Astrocyte (in vitro differentiated cells and primary cell): ENCODE data around the gene PFDN4. TPM values are rescaled to one million over a fixed set of nuclear protein-coding genes. Genes with fewer than 3 reads are reported as not detected.

Experiments
- DNase-seq: peaks from one replicate; pipeline ENCODE4 v3.0.0-alpha.2; 2010; ENCODE audit warnings: low read depth
- FAIRE-seq: peaks from 2 replicates; lab custom pipeline; 2011; peaks lifted over from hg19 to GRCh38; lab: Jason Lieb, UNC
- H2AFZ ChIP-seq: 2 replicates; pipeline ENCODE4 v1.6.0; 2012; ENCODE audit warnings: low read depth, low read length, inconsistent platforms
- H3K27ac ChIP-seq: 2 replicates; pipeline ENCODE4 v1.5.1; 2011; ENCODE audit warnings: low read depth, low read length, inconsistent platforms
- H3K27me3 ChIP-seq: 2 replicates; pipeline ENCODE4 v1.6.0; 2011; ENCODE audit warnings: low read length, inconsistent platforms; ENCODE audit not compliant: insufficient read depth
- H3K36me3 ChIP-seq: 2 replicates; pipeline ENCODE4 v1.5.1; 2011; ENCODE audit warnings: low read length, inconsistent platforms; ENCODE audit not compliant: insufficient read depth
- H3K4me1 ChIP-seq: 2 replicates; pipeline ENCODE4 v1.5.1; 2011; ENCODE audit warnings: low read length, inconsistent platforms; ENCODE audit not compliant: insufficient read depth
- H3K4me2 ChIP-seq: 2 replicates; pipeline ENCODE4 v1.6.0; 2012; ENCODE audit warnings: low read length, inconsistent platforms
- H3K4me3 ChIP-seq: 2 replicates; pipeline ENCODE4 v1.5.1; 2011; ENCODE audit warnings: low read depth, mild to moderate bottlenecking, low read length, inconsistent platforms; ENCODE audit not compliant: insufficient read depth
- H3K79me2 ChIP-seq: 2 replicates; pipeline ENCODE4 v1.6.0; 2012; ENCODE audit warnings: mild to moderate bottlenecking, low read length, inconsistent platforms; ENCODE audit not compliant: insufficient read depth
- H3K9ac ChIP-seq: 2 replicates; pipeline ENCODE4 v1.6.0; 2012; ENCODE audit warnings: mild to moderate bottlenecking, low read length, inconsistent platforms
- H3K9me3 ChIP-seq: 2 replicates; pipeline ENCODE4 v1.5.1; 2012; ENCODE audit warnings: low read depth, mild to moderate bottlenecking, low read length, inconsistent platforms; ENCODE audit not compliant: insufficient read depth
- H4K20me1 ChIP-seq: 2 replicates; pipeline ENCODE4 v1.6.0; 2012; ENCODE audit warnings: low read length, inconsistent platforms; ENCODE audit not compliant: insufficient read depth
- H3K27ac Mint-ChIP-seq: one replicate; pipeline ENCODE4 v1.8.0; 2021; ENCODE audit warnings: mild to moderate bottlenecking, mixed read lengths; ENCODE audit not compliant: unreplicated experiment
- H3K27me3 Mint-ChIP-seq: one replicate; pipeline ENCODE4 v1.8.0; 2021; ENCODE audit warnings: low read depth, mixed read lengths; ENCODE audit not compliant: unreplicated experiment
- H3K36me3 Mint-ChIP-seq: one replicate; pipeline ENCODE4 v1.8.0; 2021; ENCODE audit warnings: low read depth, mixed read lengths; ENCODE audit not compliant: unreplicated experiment
- H3K4me1 Mint-ChIP-seq: one replicate; pipeline ENCODE4 v1.8.0; 2021; ENCODE audit warnings: low read depth, mixed read lengths; ENCODE audit not compliant: unreplicated experiment
- H3K4me3 Mint-ChIP-seq: one replicate; pipeline ENCODE4 v1.8.0; 2021; ENCODE audit warnings: mild to moderate bottlenecking, moderate library complexity, mixed read lengths; ENCODE audit not compliant: unreplicated experiment
- H3K9me3 Mint-ChIP-seq: one replicate; pipeline ENCODE4 v1.8.0; 2021; ENCODE audit warnings: mild to moderate bottlenecking, mixed read lengths; ENCODE audit not compliant: unreplicated experiment
- EZH2 ChIP-seq: IDR thresholded peaks from 2 replicates; pipeline ENCODE4 v1.6.1; 2012; ENCODE audit warnings: mild to moderate bottlenecking, low read length, inconsistent platforms; ENCODE audit not compliant: insufficient read depth
- total RNA-seq: library from RNA; stranded (reverse); gene quantifications from 2 replicates; pipeline ENCODE4 v1.2.1, GENCODE V29; 2021
- TF ChIP-seq, protein P1 (sequence below): IDR thresholded peaks from 2 replicates; pipeline ENCODE4 v1.5.1; 2011; ENCODE audit warnings: low read depth, mild to moderate bottlenecking, inconsistent platforms, low read length, moderate library complexity; ENCODE audit not compliant: insufficient read depth

Gene PFDN4
- total RNA-seq, 1 donor from 2014 or later: 35.2 TPM

DNA sequence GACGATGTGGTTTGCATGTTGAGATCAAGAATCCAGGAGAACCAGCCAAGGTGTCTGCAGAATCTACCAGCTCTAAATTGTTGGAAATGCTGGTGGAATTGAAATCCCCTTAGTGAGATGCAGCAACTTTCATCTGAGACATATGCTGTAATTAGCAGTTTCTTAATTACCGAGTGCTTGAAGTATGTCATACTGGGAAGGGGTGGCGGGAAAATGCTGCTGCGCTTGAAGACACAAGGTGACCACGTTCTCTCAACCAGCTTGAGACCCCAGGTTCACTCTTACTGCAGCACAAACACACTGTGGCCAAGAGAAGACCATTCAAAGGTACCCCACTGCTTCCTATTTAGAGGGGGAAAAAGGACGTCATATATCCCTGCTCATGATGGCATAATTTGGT lies 59.0 kb downstream of the PFDN4 start:
- no peak overlapping the region for H3K9ac ChIP-seq
- H3K4me1 ChIP-seq: peaks cover 8% of the 10 kb centered on the region
- H3K27me3 ChIP-seq: no peaks in the 10 kb centered on the region
- DNase-seq (no peak), FAIRE-seq (no peak)
- H3K79me2 ChIP-seq: no peaks in the 10 kb centered on the region
- Mint-ChIP-seq H3K9me3 (no peaks in the 10 kb centered on the region), H3K36me3 (no peaks in the 10 kb centered on the region), H3K4me1 (peaks cover 16% of the 10 kb centered on the region), H3K27ac (no peak overlapping the region), H3K4me3 (no peak overlapping the region), H3K27me3 (no peaks in the 10 kb centered on the region)
- no peak overlapping the region for H3K4me2 ChIP-seq
- H2AFZ ChIP-seq: no peak overlapping the region
- no peaks in the 10 kb centered on the region for H3K9me3 ChIP-seq
- H3K36me3 ChIP-seq: no peaks in the 10 kb centered on the region
- H3K4me3 ChIP-seq: no peak overlapping the region
- TF ChIP-seq EZH2: no peak
- TF ChIP-seq, protein P1, sequence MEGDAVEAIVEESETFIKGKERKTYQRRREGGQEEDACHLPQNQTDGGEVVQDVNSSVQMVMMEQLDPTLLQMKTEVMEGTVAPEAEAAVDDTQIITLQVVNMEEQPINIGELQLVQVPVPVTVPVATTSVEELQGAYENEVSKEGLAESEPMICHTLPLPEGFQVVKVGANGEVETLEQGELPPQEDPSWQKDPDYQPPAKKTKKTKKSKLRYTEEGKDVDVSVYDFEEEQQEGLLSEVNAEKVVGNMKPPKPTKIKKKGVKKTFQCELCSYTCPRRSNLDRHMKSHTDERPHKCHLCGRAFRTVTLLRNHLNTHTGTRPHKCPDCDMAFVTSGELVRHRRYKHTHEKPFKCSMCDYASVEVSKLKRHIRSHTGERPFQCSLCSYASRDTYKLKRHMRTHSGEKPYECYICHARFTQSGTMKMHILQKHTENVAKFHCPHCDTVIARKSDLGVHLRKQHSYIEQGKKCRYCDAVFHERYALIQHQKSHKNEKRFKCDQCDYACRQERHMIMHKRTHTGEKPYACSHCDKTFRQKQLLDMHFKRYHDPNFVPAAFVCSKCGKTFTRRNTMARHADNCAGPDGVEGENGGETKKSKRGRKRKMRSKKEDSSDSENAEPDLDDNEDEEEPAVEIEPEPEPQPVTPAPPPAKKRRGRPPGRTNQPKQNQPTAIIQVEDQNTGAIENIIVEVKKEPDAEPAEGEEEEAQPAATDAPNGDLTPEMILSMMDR: no peak
- no peak overlapping the region for H3K27ac ChIP-seq
- H4K20me1 ChIP-seq: no peaks in the 10 kb centered on the region

GRCh38 chr20:54267483-54268003 lies 59.7 kb downstream of the PFDN4 start:
- Histone ChIP-seq H4K20me1 (no peaks in the 10 kb centered on the region), H3K4me2 (peak overlapping the region; percentile 23), H3K36me3 (no peaks in the 10 kb centered on the region), H3K9me3 (no peaks in the 10 kb centered on the region), H3K27ac (no peak overlapping the region), H2AFZ (no peak overlapping the region), H3K9ac (no peak overlapping the region), H3K4me1 (peaks cover 8% of the 10 kb centered on the region), H3K4me3 (no peak overlapping the region), H3K27me3 (no peaks in the 10 kb centered on the region), H3K79me2 (no peaks in the 10 kb centered on the region)
- H3K27ac Mint-ChIP-seq: peak overlapping the region; percentile 14
- peaks cover 16% of the 10 kb centered on the region for H3K4me1 Mint-ChIP-seq
- H3K4me3 Mint-ChIP-seq: no peak overlapping the region
- H3K36me3 Mint-ChIP-seq: no peaks in the 10 kb centered on the region
- peak; percentile 55 for DNase-seq
- no peaks in the 10 kb centered on the region for H3K9me3 Mint-ChIP-seq
- no peaks in the 10 kb centered on the region for H3K27me3 Mint-ChIP-seq
- TF ChIP-seq, protein P1: no peak
- no peak for TF ChIP-seq EZH2
- peak; percentile 23 for FAIRE-seq

DNA sequence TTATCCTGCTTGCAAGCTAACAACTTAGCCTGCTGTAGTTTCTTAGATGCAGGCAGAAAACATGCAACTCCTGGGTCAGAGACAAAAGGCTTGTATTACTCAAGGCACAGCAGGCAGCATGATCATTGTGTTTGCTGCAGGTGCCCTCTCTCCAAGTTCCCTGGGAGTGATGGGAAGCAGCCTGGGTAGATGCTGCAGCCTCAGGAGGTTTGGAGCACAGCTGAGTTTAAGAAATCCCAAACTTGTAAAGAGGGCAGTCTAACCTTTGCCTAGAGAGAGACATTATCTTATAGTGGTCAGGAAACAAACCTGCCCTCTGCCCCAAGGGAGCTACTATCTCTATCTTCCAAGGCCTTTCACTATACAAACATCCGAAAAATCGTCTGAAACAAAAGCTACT lies 61.1 kb downstream of the PFDN4 start:
- TF ChIP-seq EZH2: no peak
- TF ChIP-seq, protein P1: no peak
- H3K27ac ChIP-seq: no peak overlapping the region
- Mint-ChIP-seq H3K4me1 (peaks cover 21% of the 10 kb centered on the region), H3K4me3 (no peak overlapping the region), H3K27ac (no peak overlapping the region), H3K36me3 (no peaks in the 10 kb centered on the region), H3K27me3 (no peaks in the 10 kb centered on the region), H3K9me3 (no peaks in the 10 kb centered on the region)
- H3K27me3 ChIP-seq: no peaks in the 10 kb centered on the region
- DNase-seq (no peak), FAIRE-seq (no peak)
- H3K79me2 ChIP-seq: no peaks in the 10 kb centered on the region
- no peaks in the 10 kb centered on the region for H3K36me3 ChIP-seq
- no peak overlapping the region for H3K4me3 ChIP-seq
- no peak overlapping the region for H3K4me2 ChIP-seq
- H3K4me1 ChIP-seq: peaks cover 8% of the 10 kb centered on the region
- no peak overlapping the region for H3K9ac ChIP-seq
- no peaks in the 10 kb centered on the region for H4K20me1 ChIP-seq
- no peaks in the 10 kb centered on the region for H3K9me3 ChIP-seq
- no peak overlapping the region for H2AFZ ChIP-seq
